Activated CD8-positive, alpha-beta memory T cell treated with anti-CD3 and anti-CD28 coated beads, Interleukin-2, amount 50 U/mL, for 48 hours (primary cell): ENCODE data around the gene ZDHHC8.

ENCODE experiments used
- DNase-seq: peaks from one replicate; pipeline ENCODE4 v3.0.0-alpha.2; 2020

The ZDHHC8 gene

GRCh38 chr22:20131859-20132685, 468 bp downstream of the ZDHHC8 start:
- no peak for DNase-seq

- no peak for DNase-seq
Measured at GRCh38 chr22:20132686-20133246, 1.2 kb downstream of the ZDHHC8 start.

DNA sequence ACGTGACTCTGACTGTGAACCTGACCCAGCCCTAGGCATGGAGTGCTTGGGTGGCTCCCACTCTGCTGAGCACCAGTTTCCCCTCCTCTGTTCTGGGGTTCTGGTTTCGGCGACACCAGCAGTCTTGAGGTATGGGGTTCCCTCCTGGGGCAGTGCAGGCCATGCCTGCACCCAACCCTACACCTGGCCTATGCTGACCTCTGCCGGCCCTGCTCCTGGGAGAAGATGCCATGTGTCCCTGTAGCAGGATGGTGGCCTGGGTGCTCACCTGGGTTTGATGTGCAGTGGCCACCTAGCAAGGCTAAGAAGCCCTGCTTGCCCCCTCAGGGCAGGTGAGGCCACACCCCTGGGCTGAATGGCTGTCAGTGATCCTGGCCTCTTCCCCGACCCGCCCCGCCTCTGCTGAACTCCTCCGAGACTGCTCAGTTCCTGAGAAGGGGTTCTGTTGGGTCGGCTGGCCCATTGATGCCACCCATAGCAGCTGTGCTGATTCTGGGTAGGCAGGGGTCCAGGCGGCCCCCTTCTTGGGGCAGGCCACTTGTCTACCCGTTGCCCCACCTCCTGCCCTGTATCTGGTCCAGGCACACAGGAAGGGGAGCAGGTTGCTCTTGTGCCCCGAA, 2.4 kb downstream of the ZDHHC8 start:
- DNase-seq, result no peak

DNA sequence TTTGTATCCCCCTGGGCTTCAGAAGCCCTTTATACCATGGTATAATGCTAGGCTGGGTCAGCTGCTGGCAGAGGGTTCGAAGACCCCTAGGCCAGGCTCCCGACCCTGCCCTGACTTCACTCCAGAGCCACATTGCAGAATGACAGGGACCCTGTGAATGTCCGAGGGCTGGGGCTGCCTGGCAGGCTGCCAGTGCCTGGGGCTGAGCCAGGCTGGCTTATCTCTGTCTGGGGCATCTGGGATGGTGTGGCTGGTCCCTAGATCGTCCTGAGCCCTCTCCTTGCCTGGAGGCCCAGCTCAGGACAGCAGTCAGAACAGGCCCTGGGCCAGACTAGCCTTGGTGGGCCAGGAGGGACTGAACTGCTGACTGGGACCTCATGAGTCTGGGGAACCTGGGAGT, 3.7 kb downstream of the ZDHHC8 start:
- DNase-seq, result no peak

DNA sequence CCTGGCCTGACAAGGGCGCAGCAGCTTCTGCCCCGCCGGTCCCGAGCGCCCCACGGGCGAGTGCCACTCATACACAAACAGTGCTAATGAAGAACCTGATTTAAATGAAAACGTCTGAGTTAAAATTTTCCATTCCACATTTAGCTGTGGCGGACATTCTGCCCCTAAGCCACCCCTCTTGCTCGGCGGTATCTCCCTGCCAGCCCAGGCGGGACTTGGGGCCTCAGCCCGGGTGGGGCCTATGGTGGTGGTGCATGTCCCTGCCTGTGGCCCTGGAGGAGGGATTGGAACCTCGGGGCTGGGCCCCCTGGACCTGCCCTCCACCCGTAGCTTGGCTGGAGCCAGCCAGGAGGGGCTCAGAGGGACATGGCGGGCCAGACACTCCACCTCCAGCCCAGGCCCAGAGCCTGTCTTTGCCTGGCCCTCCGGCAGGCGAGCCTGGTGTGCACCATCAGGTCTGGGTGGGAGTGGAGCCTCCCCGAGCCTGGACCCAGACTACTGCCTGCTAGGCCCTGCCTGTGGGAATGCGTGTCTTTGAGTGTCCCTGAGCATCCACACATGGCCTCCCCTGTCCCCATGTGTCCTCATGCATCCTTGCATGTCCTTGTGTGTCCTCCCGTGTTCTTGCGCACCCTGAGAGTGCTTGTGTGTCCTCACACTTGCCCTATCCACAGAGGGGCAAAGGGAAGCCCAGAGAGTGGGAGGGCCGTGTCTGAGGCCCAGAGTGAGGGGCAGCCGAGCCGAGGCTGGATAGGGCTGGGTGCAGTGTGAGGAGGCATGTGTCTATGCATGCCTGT, 4.4 kb downstream of the ZDHHC8 start:
- no peak for DNase-seq

- no peak for DNase-seq
Measured at GRCh38 chr22:20136603-20136873, 4.9 kb downstream of the ZDHHC8 start.

- DNase-seq, result no peak
Measured at GRCh38 chr22:20137113-20137512, 5.5 kb downstream of the ZDHHC8 start.

DNA sequence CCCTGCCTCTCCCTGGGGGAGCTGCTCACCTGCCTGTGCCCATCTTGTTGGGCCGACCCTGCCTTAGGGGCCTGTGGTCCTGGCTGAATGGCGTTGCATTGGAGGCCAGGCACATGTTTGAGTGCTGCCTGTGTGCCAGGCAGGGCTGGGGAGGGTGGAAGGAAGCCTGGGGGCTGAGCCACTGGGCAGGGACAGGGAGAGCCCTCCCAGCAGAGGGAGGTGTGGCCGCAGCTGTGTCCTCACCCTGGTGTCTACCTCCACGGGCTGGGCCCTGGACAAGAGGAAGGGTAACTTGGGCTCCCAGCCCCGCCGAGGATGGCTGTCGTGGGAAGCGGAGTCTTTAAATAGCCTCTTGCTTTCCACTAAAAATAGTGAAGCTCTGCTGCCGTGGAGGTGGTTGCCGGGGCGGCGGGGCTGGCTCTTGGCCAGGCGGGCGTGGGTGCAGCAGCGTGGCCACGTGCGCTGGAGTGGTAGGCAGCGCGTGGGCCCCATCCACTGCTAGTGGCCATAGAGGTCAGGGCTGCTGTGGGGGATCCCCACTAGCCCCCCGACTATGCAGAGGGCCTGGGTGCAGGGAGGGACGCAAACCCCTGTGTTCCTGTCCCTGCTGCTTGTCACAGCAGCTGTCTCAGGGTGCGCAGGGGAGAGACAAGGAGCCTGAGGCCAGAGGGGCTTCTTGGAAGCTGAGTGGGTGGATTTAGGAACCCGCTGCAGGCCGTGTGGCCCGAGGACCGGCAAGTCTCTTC, 6.2 kb downstream of the ZDHHC8 start:
- DNase-seq, result no peak

DNA sequence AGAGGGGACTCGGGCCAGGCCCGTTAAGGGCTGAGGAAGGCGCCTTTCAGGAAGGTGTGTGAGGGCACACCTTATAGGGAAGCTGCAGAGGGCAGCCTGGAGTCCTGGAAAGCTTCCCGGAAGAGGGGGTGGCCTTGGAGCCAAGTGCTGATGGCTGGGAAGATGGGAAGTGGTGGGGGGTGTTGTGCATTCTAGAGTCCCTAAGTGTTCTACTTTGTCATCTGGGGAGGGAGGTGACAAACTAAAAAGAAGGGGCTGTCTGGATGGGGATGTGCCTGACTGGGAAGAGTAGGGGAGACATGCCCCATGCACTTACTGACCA, 6.8 kb downstream of the ZDHHC8 start:
- no peak for DNase-seq

GRCh38 chr22:20138868-20139267, 7.3 kb downstream of the ZDHHC8 start:
- no peak for DNase-seq

DNA sequence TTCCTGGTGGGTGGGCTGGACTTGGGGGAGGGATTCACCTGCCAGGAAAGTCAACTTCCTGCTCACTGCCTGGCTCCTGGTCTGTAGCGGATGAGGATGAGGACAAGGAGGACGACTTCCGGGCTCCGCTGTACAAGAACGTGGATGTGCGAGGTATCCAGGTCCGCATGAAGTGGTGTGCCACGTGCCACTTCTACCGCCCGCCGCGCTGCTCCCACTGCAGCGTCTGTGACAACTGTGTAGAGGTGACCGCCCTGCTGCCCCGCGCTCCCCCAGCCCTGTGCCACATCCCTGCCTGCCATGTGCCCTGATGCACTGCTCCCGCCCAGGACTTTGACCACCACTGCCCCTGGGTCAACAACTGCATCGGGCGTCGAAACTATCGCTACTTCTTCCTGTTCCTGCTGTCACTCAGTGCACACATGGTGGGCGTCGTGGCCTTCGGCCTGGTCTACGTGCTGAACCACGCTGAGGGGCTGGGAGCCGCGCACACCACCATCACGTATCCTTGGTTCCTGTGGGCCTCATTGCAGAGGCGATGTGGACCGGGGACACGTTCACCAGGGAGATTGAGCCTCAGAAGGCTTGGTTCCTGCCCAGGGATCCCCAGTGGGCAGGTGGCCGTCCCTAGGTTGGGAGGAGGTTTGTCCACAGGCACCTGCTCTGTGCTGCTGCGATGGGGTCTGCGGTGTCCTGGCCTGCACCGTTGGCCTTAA, 7.9 kb downstream of the ZDHHC8 start:
- no peak for DNase-seq

GRCh38 chr22:20140107-20140445, 8.5 kb downstream of the ZDHHC8 start:
- no peak for DNase-seq

DNA sequence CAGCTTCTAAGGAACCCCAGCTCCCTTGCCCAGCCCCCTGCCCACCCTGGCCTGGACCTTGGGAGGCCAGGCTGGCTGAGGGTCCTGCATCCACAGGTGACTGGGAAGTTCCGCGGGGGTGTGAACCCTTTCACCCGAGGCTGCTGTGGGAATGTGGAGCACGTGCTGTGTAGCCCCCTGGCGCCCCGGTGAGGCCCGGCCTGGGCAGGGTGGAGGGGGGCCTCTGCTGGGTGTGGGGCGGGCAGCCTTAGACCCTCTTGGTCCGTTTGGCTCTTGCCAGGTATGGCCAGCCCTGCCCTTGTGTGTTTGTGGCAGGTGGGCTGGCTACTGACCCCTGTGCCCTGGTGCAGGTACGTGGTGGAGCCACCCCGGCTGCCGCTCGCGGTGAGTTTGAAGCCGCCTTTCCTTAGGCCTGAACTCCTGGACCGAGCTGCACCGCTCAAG, 8.9 kb downstream of the ZDHHC8 start:
- no peak for DNase-seq

DNA sequence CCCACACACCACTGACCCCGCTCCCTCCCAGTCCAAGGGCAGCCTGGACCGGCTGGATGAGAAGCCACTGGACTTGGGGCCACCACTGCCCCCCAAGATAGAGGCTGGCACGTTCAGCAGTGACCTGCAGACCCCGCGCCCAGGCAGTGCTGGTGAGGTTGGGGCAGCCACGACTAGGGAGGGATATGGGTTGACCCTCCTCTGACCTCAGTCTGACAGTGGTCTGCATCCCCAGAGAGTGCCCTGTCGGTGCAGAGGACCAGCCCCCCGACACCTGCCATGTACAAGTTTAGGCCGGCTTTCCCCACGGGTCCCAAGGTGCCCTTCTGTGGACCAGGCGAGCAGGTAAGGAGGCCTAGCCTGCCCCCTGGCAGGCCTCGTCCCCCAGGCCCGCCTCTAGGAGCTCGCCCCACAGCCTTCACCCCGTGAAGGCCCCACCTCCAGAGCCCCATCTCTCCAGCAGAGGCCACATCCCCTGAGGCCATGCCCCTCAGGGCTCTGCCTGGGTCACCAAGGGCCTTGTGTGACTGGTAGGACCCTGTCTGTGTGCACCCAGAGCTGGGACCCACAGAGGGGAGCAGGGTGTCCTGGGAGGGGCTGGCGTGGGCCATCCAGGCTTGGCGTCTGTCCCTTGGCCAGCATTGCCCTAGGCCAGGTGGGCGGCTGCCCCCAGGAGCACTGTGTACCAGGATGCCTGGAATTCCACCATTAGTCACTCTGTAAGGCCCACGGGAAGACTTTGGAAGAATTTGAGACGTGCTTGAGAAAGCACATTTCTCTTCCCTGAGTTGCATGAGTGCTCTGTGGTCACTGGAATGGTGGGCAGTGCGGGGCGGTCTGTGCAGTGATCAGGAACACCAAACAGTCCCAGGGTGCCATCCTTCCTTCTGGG, 9.8 kb downstream of the ZDHHC8 start:
- no peak for DNase-seq

DNA sequence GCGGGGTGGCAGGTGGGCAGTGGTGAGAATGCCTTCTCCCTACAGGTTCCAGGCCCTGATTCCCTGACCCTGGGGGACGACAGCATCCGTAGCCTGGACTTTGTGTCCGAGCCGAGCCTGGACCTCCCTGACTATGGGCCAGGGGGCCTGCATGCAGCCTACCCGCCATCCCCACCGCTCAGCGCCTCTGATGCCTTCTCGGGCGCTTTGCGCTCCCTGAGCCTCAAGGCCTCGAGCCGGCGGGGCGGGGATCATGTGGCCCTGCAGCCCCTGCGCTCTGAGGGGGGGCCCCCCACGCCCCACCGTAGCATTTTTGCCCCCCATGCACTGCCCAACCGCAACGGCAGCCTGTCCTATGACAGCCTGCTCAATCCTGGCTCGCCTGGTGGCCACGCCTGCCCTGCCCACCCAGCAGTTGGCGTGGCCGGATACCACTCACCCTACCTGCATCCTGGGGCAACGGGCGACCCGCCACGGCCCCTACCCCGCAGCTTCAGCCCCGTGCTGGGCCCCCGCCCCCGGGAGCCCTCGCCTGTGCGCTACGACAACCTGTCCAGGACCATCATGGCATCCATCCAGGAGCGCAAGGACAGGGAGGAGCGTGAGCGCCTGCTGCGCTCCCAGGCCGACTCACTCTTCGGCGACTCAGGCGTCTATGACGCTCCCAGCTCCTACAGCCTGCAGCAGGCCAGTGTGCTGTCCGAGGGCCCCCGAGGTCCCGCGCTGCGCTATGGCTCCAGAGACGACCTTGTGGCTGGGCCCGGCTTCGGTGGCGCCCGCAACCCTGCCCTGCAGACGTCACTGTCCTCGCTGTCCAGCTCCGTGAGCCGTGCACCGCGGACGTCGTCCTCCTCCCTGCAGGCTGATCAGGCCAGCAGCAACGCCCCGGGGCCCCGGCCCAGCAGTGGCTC, 11.4 kb downstream of the ZDHHC8 start:
- DNase-seq, result no peak

DNA sequence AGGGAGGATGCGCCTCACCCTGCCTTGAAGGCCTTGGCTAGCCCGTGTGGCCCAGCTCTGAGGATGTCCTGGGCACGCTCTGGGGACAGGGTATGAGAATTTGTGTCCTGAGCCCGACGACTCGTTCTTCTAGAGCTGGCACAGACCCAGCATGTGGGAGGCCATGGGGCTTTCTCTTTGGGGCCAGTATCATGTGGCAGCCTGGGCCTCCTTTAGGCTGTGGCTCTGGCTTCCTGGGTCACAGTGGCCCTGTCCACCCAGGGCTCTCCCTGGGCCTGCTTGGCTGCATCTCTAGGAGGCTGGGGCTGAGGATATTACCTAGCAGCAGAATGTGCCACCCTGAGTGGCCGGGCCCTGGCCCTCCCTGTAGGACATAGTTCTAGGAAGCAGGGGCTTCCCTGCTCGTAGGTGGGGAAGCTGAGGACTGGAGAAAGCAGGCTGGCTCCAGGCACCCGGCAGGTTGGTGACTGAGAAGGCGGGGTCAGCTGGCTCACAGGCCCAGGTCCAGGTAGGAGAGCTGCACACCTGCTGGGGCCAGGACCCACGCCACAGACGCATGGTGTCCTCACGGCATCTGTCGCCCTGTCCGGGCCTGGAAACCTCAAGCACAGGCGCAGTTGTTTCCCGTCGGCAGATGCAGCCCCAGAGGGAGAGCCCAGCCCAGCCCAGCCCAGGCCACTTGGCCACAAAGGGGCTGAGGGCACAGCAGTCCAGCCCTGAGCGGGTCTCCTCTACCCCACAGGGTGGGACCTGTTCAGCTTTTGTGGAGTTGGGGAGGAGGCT, 12.5 kb downstream of the ZDHHC8 start:
- DNase-seq, result no peak

- no peak for DNase-seq
Measured at GRCh38 chr22:20145206-20145831, 13.7 kb downstream of the ZDHHC8 start.

GRCh38 chr22:20145832-20146223, 14.2 kb downstream of the ZDHHC8 start:
- DNase-seq, result no peak

DNA sequence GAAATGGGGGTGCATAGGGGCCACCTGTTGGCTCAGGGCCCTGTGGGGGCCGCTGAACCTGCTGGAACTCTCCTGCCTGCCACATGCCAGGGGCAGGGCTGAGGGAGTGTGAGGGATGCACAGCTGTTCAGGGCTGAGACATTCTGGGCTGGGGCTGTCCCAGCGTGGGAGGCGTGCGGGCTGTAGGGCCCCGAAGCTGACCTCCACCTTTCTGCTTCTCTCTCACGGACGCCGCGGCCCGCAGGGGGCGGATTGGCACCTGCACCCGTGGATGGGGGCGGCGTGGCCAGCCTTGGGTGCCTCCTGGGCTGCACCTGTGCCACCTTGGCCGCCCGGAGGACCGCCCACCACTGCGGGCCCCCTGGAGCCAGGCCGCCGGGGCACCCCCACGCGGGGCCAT, 15.2 kb downstream of the ZDHHC8 start:
- DNase-seq, result no peak
